Epithelial cell of proximal tubule (primary cell): ENCODE data around the gene TENM3. TPM values are rescaled to one million over a fixed set of nuclear protein-coding genes. Genes with fewer than 3 reads are reported as not detected.

Source experiments
- DNase-seq: peaks from one replicate; pipeline ENCODE4 v3.0.0-alpha.2; 2011; ENCODE audit warnings: low read depth
- H3K4me3 ChIP-seq: 2 replicates; pipeline ENCODE4 v1.5.1; 2011; ENCODE audit warnings: low read depth, mild to moderate bottlenecking, low read length
- CTCF ChIP-seq: conservative IDR thresholded peaks from 2 replicates; pipeline ENCODE4 v1.5.1; 2012; ENCODE audit warnings: low read depth, mild to moderate bottlenecking, low read length
- total RNA-seq: library from RNA; depleted of rRNA; stranded (reverse); fragments of >200 nt; gene quantifications from 2 replicates; pipeline ENCODE4 v1.2.3, GENCODE V29; 2015

Gene TENM3
- total RNA-seq, 1 donor from 2014 or later: 2.4 TPM

DNA sequence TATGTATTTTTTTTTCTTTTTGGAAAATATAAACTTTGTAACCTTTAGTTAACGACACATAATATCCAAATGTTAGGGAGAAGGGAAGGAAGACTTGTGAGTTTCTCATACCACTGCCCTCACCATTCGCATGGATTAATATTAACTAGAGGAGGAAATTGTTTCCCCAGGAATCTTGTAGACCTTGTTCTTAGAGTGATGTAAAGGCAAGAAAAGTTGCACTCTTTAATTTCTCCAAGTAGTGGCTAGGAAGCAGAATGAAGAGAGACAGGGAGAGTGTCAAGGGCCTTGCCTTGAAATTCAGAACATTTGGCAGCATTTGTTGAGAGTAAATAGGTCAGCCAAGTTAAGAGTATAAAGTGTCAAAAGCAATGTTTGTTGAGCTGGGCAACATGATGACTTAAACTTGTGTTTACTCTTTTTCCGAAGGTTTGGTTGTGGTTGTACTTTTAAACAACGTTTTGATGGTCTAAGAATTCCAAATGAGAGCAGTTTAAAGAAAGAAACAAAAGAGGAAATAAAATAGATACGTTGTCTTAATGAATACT is 105.7 kb downstream of the TENM3 start:
- DNase-seq: no peak

DNA sequence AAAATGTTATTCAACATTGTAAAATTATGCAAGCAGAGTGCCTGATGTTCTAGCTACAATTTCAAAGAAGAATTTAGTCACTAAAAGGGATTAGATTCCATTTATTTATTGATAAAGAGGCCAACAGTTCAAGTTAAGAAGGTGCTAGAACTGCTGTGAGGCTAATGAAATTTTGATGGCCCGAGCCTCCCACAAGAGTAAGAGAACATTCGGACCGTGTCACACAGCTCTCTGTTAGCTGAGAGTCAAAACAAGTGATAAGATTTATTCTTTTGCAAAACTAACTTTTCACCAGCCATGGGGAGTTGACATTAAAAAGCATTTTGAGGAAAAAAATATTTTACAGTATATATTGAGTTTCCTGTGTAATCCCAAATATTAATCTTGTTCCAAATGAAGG is 106.8 kb downstream of the TENM3 start:
- TF ChIP-seq CTCF: no peak
- H3K4me3 ChIP-seq: no peak overlapping the region
- no peak for DNase-seq

More for the DNA sequence above, 105.7 kb downstream of the TENM3 start:
- no peak for TF ChIP-seq CTCF
- H3K4me3 ChIP-seq: no peak overlapping the region

DNA sequence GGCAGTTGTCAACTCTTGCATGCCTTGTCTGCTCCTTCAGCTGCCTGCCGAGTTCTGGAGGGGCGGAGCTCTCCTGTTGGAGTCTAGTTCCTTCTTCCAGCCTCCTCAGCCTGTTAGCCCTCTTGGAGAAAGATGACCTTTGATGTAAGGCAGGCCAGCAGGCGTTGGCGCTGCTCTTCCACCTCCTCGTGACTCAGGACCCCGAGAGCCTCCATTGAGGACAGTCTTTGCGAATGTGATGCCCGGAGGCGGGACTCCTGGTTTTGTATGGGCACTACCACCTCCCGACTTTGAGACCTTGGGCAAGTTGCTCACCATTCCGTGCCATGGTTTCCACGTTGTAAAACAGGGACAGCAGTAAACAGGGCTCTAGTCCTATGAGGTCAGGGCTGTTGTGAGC is 108.3 kb downstream of the TENM3 start:
- DNase-seq: no peak
- no peak for TF ChIP-seq CTCF
- H3K4me3 ChIP-seq: no peak overlapping the region

DNA sequence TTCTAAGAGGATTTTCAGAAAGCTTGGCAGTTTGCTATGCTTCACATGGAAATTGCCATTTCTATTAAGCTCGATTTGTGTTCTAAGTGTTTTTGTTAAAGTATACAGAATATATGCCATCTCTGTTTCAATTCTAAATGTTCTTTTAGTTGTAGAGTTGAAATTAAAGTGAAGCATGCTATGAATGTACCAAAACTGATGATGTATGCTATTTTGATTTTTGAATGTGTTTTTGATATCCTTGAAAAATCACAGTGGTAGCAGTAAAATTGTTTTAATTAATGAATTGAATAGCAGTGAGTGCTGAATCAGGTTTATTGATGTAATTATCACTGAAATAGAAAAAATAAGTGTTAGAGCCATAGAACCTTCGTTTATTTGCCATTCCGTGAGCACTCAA is 110.9 kb downstream of the TENM3 start:
- DNase-seq: no peak

DNA sequence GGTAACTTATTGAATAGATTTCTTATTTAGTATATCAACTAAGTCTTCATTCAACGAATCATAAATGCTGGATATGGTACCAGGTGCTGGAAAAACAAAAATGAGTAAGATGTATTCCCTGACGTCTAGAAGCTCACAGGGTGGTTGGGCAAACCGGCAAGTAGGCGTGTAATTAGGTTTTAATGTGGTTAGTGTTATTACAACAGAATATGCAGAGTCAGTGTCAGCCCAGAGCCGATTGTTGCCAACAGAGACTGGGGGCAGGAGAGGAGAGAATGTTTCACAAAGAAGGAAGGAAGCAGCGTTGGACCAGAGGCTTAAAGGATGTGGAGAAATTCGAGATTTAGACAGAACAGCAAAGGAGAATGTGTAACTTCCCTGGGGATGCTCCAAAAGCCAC is 111.7 kb downstream of the TENM3 start:
- no peak overlapping the region for H3K4me3 ChIP-seq
- TF ChIP-seq CTCF: no peak
- DNase-seq: no peak

More for the DNA sequence above, 110.9 kb downstream of the TENM3 start:
- TF ChIP-seq CTCF: no peak
- no peak overlapping the region for H3K4me3 ChIP-seq

DNA sequence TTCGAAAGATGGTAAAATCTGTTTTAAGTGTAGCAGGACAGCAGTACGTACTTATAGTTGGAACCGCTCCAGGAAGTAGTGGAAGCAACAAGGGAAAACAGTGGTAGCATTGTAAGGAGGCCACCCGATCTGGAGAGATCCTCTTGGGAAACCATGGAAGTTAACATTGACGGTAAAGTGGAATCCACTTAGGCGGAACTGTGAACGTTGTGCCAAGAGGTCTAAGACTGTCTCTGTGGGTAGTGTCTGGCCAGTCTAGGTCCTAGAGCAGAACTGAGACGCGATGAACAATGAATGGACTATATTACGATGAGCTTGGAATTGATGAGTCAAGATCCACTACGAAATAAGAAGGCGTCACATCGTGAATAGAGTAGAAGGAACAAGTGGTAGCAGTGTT is 124.0 kb downstream of the TENM3 start:
- TF ChIP-seq CTCF: no peak
- no peak overlapping the region for H3K4me3 ChIP-seq
- DNase-seq: no peak

DNA sequence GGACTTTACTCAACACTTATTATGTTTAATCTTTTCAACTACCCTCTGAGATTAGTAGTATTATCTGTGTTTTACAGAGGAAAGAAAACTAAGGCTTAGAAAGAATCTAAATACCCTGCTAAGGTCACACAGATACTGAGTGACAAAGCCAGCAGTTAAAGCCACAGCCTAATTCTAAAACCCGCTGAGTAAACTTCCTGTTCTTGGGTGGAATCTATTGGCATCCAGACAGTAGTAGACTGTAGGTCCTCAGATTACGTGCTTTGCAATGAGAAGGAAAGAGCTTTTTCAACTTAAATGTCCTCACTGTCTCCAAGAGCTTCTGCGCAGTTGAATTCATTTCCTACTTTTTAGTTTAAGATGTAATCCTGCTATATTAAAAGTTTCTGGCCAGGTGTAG is 126.0 kb downstream of the TENM3 start:
- no peak for DNase-seq
- no peak for TF ChIP-seq CTCF
- no peak overlapping the region for H3K4me3 ChIP-seq
